HepG2 (cell line): ENCODE data around the gene PPP1CA. TPM values are rescaled to one million over a fixed set of nuclear protein-coding genes. Genes with fewer than 3 reads are reported as not detected.

ENCODE experiments used
- ATAC-seq: fragments of 200-7000 bp; cut with Tn5 transposase; 3 replicates; pipeline ENCODE4 v1.9.1; 2020; ENCODE audit warnings: mild to moderate bottlenecking, moderate library complexity
- BruUV-seq: library from RNA; stranded (reverse); fragments of 400-500 nt; replicated peaks from 2 replicates; lab custom pipeline; 2021; lab: Mats Ljungman, UMichigan
- CTCF ChIA-PET: fragments of 300-600 bp; formaldehyde crosslinking; extraction: SDS; loops from one replicate; lab custom pipeline; 2021; ENCODE audit warnings: low total read pairs, inconsistent platforms, low intra/inter-chr PET ratio; lab: Yijun Ruan, JAX
- POLR2A ChIA-PET: fragments of 350-600 bp; sonication (Branson Sonifier 250); formaldehyde crosslinking; loops from one replicate; lab custom pipeline; 2020; ENCODE audit warnings: antibody characterized with exemption, inconsistent platforms; lab: Yijun Ruan, JAX
- DNase-seq: peaks from one replicate; pipeline ENCODE4 v3.0.0-alpha.2; 2015; ENCODE audit warnings: low spot score
- FAIRE-seq: peaks from 3 replicates; lab custom pipeline; 2011; peaks lifted over from hg19 to GRCh38; lab: Jason Lieb, UNC
- H2AFZ ChIP-seq: one replicate; pipeline ENCODE4 v1.6.1; 2011; ENCODE audit warnings: low read length, inconsistent platforms
- H3K27ac ChIP-seq: fragments of 300-600 bp; 3 replicates; pipeline ENCODE4 v1.8.0; 2011; ENCODE audit warnings: mixed run types, mild to moderate bottlenecking, mixed read lengths, low read length, inconsistent platforms; ENCODE audit not compliant: insufficient read depth; ENCODE audit errors: extremely low read length
- H3K27me3 ChIP-seq, 2 experiments: fragments of 200-600 bp in 1 of 2; 2 replicates in 1 of 2; 3 replicates in 1 of 2; pipeline versions ENCODE4 v1.6.0 to v1.8.0; 2011; ENCODE audit warnings: low read length in 2 of 2, mild to moderate bottlenecking in 2 of 2, moderate library complexity in 2 of 2, inconsistent platforms in 1 of 2; ENCODE audit not compliant: insufficient read depth in 2 of 2, control insufficient read depth in 1 of 2
- H3K36me3 ChIP-seq, 2 experiments: fragments of 200-600 bp in 1 of 2; replicated peaks in 1 of 2; 2 replicates in 1 of 2; 3 replicates in 1 of 2; pipeline versions ENCODE4 v1.5.1 to v1.8.0; 2011; ENCODE audit warnings: low read length in 2 of 2, inconsistent platforms in 1 of 2; ENCODE audit not compliant: insufficient read depth in 2 of 2, control insufficient read depth in 1 of 2
- H3K4me1 ChIP-seq: 2 replicates; pipeline ENCODE4 v1.5.1; 2012; ENCODE audit warnings: low read length, inconsistent platforms; ENCODE audit not compliant: insufficient read depth
- H3K4me2 ChIP-seq: 2 replicates; pipeline ENCODE4 v1.6.0; 2011; ENCODE audit warnings: low read depth, low read length, inconsistent platforms
- H3K4me3 ChIP-seq, 3 experiments: fragments of 200-600 bp in 1 of 3; sonication (generic), shearing (Covaris generic) in 1 of 3; replicated peaks in 1 of 3; 2 replicates each; pipeline ENCODE4 v1.5.1; 2011 to 2016; ENCODE audit warnings: low read length in 3 of 3, inconsistent platforms in 2 of 3, low read depth in 2 of 3, mild to moderate bottlenecking in 2 of 3, control low read depth in 1 of 3, mixed read lengths in 1 of 3; ENCODE audit not compliant: insufficient read depth in 1 of 3
- H3K79me2 ChIP-seq: one replicate; pipeline ENCODE4 v1.6.1; 2011; ENCODE audit warnings: low read length, inconsistent platforms; ENCODE audit not compliant: insufficient read depth
- H3K9ac ChIP-seq: 2 replicates; pipeline ENCODE4 v1.6.0; 2011; ENCODE audit warnings: mild to moderate bottlenecking, low read depth, low read length, inconsistent platforms; ENCODE audit not compliant: insufficient read depth
- H3K9me3 ChIP-seq: 2 replicates; pipeline ENCODE4 v1.5.1; 2012; ENCODE audit warnings: mild to moderate bottlenecking, low read length
- H4K20me1 ChIP-seq: 2 replicates; pipeline ENCODE4 v1.6.0; 2011; ENCODE audit warnings: inconsistent platforms, mild to moderate bottlenecking, low read length, moderate library complexity; ENCODE audit not compliant: insufficient read depth
- MEIS1 ChIP-seq: sonication (generic); formaldehyde crosslinking; IDR thresholded peaks from 2 replicates; pipeline ENCODE4 v1.9.0; 2021; ENCODE audit warnings: mild to moderate bottlenecking, missing genetic modification reagents, moderate library complexity, borderline replicate concordance
- NR2F2 ChIP-seq: IDR thresholded peaks from 2 replicates; pipeline ENCODE4 v1.6.1; 2012; ENCODE audit warnings: low read depth, inconsistent platforms, borderline replicate concordance
- ZNF263 ChIP-seq: sonication (generic); formaldehyde crosslinking; IDR thresholded peaks from 2 replicates; pipeline ENCODE4 v1.4.0; 2020; ENCODE audit warnings: missing genetic modification reagents
- ZNF543 ChIP-seq: sonication (generic); formaldehyde crosslinking; IDR thresholded peaks from 2 replicates; pipeline ENCODE4 v1.4.0; 2020; ENCODE audit warnings: mild to moderate bottlenecking, missing genetic modification reagents
- ZNF737 ChIP-seq: sonication (generic); formaldehyde crosslinking; IDR thresholded peaks from 2 replicates; pipeline ENCODE4 v1.5.0; 2020; ENCODE audit warnings: missing genetic modification reagents, mild to moderate bottlenecking, borderline replicate concordance
- WGBS: methylation state at CpG from one replicate; pipeline ENCODE4 v1.1.6; 2017; ENCODE audit warnings: low lambda C conversion rate; 5-methylcytosine and 5-hydroxymethylcytosine counted together
- in situ Hi-C: cut with HindIII; loops from 2 replicates; pipeline ENCODE4 v1.10.0; 2017; ENCODE audit warnings: low pct_unique_long_range_greater_than_20kb; ENCODE audit not compliant: extremely low pct_ligation_motif_present
- intact Hi-C: fragments of 100-400 bp; cut with micrococcal nuclease; formaldehyde crosslinking; loops from one replicate; pipeline ENCODE4 v1.10.0; 2022; ENCODE audit not compliant: unreplicated experiment
- polyA plus RNA-seq, 8 experiments: library from polyadenylated mRNA; depleted of rRNA in 3 of 8; stranded (reverse) in 7 of 8; unstranded in 1 of 8; fragments of >200 nt; fragmentation: Illumina TruSeq in 4 of 8; extraction: Trizol in 4 of 8; gene quantifications; 2 replicates each; pipeline versions ENCODE4 v1.2.1 to v1.2.3, GENCODE V29; 2011 to 2016; ENCODE audit warnings: low read depth in 4 of 8, missing spikeins in 1 of 8, mixed read lengths in 1 of 8; ENCODE audit not compliant: insufficient read depth in 1 of 8
- total RNA-seq, 5 experiments: library from RNA; depleted of rRNA; stranded (reverse); fragments of >200 nt; fragmentation: Illumina TruSeq; extraction: Trizol; gene quantifications; 2 replicates each; pipeline ENCODE4 v1.2.3, GENCODE V29; 2016; ENCODE audit warnings: low read depth in 1 of 5
- TF ChIP-seq, protein P1 (sequence below): sonication (generic); formaldehyde crosslinking; IDR thresholded peaks from 2 replicates; pipeline ENCODE4 v1.4.0; 2020; ENCODE audit warnings: mild to moderate bottlenecking, missing genetic modification reagents, borderline replicate concordance
- TF ChIP-seq, protein P2 (sequence below), 2 experiments: sonication (generic) in 1 of 2; formaldehyde crosslinking in 1 of 2; IDR thresholded peaks; 2 replicates each; pipeline versions ENCODE4 v1.4.0 to v1.6.1; 2016 to 2020; ENCODE audit warnings: borderline replicate concordance in 1 of 2, low read depth in 1 of 2, mild to moderate bottlenecking in 1 of 2, missing genetic modification reagents in 1 of 2
- TF ChIP-seq, protein P3 (sequence below): IDR thresholded peaks from 2 replicates; pipeline ENCODE4 v1.6.1; 2016
- TF ChIP-seq, protein P4 (sequence below): sonication (generic); formaldehyde crosslinking; IDR thresholded peaks from 2 replicates; pipeline ENCODE4 v1.5.0; 2020; ENCODE audit warnings: mild to moderate bottlenecking, missing genetic modification reagents, moderate library complexity

Gene PPP1CA
- total and polyA plus RNA-seq, 2 of the 13 experiments (the other 11 are each of a cell fraction or from before 2014, with no cell fraction given): 149 to 170 TPM

DNA sequence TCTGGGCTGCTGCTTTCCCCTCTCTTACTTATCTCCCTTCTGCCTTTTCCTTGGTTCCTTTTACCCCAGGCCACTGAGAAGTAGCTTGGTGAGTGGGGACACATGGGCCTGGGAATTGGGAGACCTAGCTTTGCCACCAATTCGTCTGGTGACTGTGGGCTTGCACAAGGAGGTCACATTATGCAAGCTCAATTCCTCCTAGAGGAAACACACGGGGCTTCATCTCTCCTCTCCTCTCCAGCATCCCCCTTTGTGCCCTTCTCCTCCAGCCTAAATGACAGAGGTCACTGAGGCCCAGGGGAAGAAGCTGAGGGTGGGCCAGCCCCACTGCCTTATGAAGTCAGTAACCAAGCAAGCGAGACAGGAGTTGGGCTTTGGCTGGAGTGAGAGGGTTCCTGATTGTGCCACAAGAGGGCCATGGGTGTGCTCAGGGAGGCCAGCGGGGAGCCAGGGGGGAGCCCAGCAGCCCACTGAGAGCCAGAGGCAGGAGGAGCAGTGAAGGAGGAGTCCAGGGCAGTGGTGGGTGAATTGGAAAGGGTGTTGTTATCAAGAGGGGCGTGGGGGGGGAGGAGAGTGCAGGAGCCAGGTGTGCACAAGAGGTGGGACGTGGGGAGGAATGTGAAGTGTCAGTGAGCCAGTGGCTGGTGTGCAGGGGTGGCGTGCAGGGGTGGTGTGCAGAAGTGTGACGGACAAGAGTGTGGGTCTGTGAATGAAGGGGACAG lies 30.3 kb downstream of the PPP1CA start:
- no peak overlapping the region for H3K9ac ChIP-seq
- H3K4me2 ChIP-seq: peak overlapping the region; percentile 66
- CTCF ChIA-PET: interaction anchor here (1.5 kb wide), 1 partner anchor 11 kb away, joined by 5 read pairs; no protein-coding TSS in a partner anchor
- peaks cover 1 to 8% of the 10 kb centered on the region in 2 experiments; a peak in 3 of 5 replicates for H3K27me3 ChIP-seq
- intact Hi-C loops (no loop called here), in situ Hi-C loops (no loop called here)
- peak; percentile 34 for DNase-seq
- no peak for FAIRE-seq
- no peaks in the 10 kb centered on the region for H3K79me2 ChIP-seq
- peaks cover 26% of the 10 kb centered on the region for H3K4me1 ChIP-seq
- POLR2A ChIA-PET: interaction anchor here (1.3 to 18.5 kb wide), 2 partner anchors 10 to 18 kb away, joined by 3 to 365 read pairs; partner anchors contain the start of gene POLD4
- TSS peak; percentile 46 for BruUV-seq
- H3K9me3 ChIP-seq: no peaks in the 10 kb centered on the region
- H3K36me3 ChIP-seq: no peaks in the 10 kb centered on the region
- H3K27ac ChIP-seq: no peak overlapping the region
- no peak overlapping the region for H2AFZ ChIP-seq
- no peaks in the 10 kb centered on the region for H4K20me1 ChIP-seq
- WGBS: 45% methylated on average over 8 of the region's 8 CpGs
- H3K4me3 ChIP-seq: peak overlapping the region in 1 of 3 experiments; percentile 28; a peak in 1 of 6 replicates
- ATAC-seq: peak; percentile 71
- TF ChIP-seq ZNF737 (CRISPR knock-in tag): no peak
- TF ChIP-seq ZNF543 (CRISPR knock-in tag): 0 out of 2 replicates have a peak, but pooled peaks have one; percentile 42
- TF ChIP-seq, protein P1, sequence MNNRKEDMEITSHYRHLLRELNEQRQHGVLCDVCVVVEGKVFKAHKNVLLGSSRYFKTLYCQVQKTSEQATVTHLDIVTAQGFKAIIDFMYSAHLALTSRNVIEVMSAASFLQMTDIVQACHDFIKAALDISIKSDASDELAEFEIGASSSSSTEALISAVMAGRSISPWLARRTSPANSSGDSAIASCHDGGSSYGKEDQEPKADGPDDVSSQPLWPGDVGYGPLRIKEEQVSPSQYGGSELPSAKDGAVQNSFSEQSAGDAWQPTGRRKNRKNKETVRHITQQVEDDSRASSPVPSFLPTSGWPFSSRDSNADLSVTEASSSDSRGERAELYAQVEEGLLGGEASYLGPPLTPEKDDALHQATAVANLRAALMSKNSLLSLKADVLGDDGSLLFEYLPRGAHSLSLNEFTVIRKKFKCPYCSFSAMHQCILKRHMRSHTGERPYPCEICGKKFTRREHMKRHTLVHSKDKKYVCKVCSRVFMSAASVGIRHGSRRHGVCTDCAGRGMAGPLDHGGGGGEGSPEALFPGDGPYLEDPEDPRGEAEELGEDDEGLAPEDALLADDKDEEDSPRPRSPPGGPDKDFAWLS (CRISPR knock-in tag): 0 out of 2 replicates have a peak, but pooled peaks have one; percentile 30
- TF ChIP-seq, protein P2, sequence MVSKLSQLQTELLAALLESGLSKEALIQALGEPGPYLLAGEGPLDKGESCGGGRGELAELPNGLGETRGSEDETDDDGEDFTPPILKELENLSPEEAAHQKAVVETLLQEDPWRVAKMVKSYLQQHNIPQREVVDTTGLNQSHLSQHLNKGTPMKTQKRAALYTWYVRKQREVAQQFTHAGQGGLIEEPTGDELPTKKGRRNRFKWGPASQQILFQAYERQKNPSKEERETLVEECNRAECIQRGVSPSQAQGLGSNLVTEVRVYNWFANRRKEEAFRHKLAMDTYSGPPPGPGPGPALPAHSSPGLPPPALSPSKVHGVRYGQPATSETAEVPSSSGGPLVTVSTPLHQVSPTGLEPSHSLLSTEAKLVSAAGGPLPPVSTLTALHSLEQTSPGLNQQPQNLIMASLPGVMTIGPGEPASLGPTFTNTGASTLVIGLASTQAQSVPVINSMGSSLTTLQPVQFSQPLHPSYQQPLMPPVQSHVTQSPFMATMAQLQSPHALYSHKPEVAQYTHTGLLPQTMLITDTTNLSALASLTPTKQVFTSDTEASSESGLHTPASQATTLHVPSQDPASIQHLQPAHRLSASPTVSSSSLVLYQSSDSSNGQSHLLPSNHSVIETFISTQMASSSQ (IDR thresholded peaks at IDR 0.05; ENCODE audit: low read depth): no peak
- TF ChIP-seq, protein P2 (CRISPR knock-in tag; IDR thresholded peaks at IDR 0.05; ENCODE audit: borderline replicate concordance): no peak
- 0 out of 2 replicates have a peak, but pooled peaks have one; percentile 58 for TF ChIP-seq MEIS1 (CRISPR knock-in tag)
- no peak for TF ChIP-seq NR2F2
- peak; percentile 56; the same call in 1 of the 2 replicates for TF ChIP-seq ZNF263 (CRISPR knock-in tag)
- TF ChIP-seq, protein P3, sequence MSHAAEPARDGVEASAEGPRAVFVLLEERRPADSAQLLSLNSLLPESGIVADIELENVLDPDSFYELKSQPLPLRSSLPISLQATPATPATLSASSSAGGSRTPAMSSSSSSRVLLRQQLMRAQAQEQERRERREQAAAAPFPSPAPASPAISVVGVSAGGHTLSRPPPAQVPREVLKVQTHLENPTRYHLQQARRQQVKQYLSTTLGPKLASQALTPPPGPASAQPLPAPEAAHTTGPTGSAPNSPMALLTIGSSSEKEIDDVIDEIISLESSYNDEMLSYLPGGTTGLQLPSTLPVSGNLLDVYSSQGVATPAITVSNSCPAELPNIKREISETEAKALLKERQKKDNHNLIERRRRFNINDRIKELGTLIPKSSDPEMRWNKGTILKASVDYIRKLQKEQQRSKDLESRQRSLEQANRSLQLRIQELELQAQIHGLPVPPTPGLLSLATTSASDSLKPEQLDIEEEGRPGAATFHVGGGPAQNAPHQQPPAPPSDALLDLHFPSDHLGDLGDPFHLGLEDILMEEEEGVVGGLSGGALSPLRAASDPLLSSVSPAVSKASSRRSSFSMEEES (CRISPR knock-in tag): no peak
- TF ChIP-seq, protein P4, sequence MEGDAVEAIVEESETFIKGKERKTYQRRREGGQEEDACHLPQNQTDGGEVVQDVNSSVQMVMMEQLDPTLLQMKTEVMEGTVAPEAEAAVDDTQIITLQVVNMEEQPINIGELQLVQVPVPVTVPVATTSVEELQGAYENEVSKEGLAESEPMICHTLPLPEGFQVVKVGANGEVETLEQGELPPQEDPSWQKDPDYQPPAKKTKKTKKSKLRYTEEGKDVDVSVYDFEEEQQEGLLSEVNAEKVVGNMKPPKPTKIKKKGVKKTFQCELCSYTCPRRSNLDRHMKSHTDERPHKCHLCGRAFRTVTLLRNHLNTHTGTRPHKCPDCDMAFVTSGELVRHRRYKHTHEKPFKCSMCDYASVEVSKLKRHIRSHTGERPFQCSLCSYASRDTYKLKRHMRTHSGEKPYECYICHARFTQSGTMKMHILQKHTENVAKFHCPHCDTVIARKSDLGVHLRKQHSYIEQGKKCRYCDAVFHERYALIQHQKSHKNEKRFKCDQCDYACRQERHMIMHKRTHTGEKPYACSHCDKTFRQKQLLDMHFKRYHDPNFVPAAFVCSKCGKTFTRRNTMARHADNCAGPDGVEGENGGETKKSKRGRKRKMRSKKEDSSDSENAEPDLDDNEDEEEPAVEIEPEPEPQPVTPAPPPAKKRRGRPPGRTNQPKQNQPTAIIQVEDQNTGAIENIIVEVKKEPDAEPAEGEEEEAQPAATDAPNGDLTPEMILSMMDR: peak; percentile 50
